PC-3 (cell line): ENCODE data around the gene SUGCT. TPM values are rescaled to one million over a fixed set of nuclear protein-coding genes. Genes with fewer than 3 reads are reported as not detected.

ENCODE experiments used
- ATAC-seq: fragments of 200-7000 bp; cut with Tn5 transposase; 2 replicates; pipeline ENCODE4 v1.9.1; 2020; ENCODE audit warnings: mild to moderate bottlenecking, moderate library complexity
- BruUV-seq: library from RNA; stranded (reverse); fragments of 400-500 nt; replicated peaks from 2 replicates; lab custom pipeline; 2021; lab: Mats Ljungman, UMichigan
- CTCF ChIA-PET: fragments of 300-600 bp; sonication (Branson Sonifier 250); formaldehyde crosslinking; loops from one replicate; lab custom pipeline; 2022; ENCODE audit warnings: antibody characterized with exemption; lab: Charles Lee
- POLR2A ChIA-PET: fragments of 300-600 bp; sonication (Branson Sonifier 250); formaldehyde crosslinking; loops from one replicate; lab custom pipeline; 2022; ENCODE audit warnings: antibody characterized with exemption; ENCODE audit not compliant: unreplicated experiment; lab: Charles Lee
- DNase-seq: peaks from one replicate; pipeline ENCODE4 v3.0.0-alpha.2; 2015
- H2AFZ ChIP-seq: fragments of 300-600 bp; sonication (generic); 2 replicates; pipeline ENCODE4 v1.6.0; 2016; ENCODE audit warnings: antibody characterized with exemption, low read length
- H3F3A ChIP-seq: fragments of 300-600 bp; sonication (generic); one replicate; pipeline ENCODE4 v1.6.0; 2017; ENCODE audit warnings: antibody characterized with exemption, low read length, control low read depth, mild to moderate bottlenecking; ENCODE audit not compliant: unreplicated experiment
- H3K27ac ChIP-seq: fragments of 300-600 bp; sonication (generic); 2 replicates; pipeline ENCODE4 v1.5.1; 2016; ENCODE audit warnings: mild to moderate bottlenecking, low read length
- H3K27me3 ChIP-seq: fragments of 300-600 bp; sonication (generic); 2 replicates; pipeline ENCODE4 v1.6.1; 2016; ENCODE audit warnings: low read length, mixed read lengths
- H3K36me3 ChIP-seq: fragments of 300-600 bp; sonication (generic); 2 replicates; pipeline ENCODE4 v1.6.1; 2016; ENCODE audit warnings: low read depth, mixed run types, low read length, mixed read lengths
- H3K4me1 ChIP-seq: fragments of 300-600 bp; sonication (generic); 2 replicates; pipeline ENCODE4 v1.5.1; 2016; ENCODE audit warnings: low read length; ENCODE audit not compliant: insufficient read depth
- H3K4me2 ChIP-seq: fragments of 300-600 bp; sonication (generic); 2 replicates; pipeline ENCODE4 v1.6.0; 2016; ENCODE audit warnings: low read length
- H3K4me3 ChIP-seq: fragments of 300-600 bp; sonication (generic); 2 replicates; pipeline ENCODE4 v1.5.1; 2016; ENCODE audit warnings: mild to moderate bottlenecking, low read length, mixed read lengths
- H3K79me2 ChIP-seq: fragments of 300-600 bp; sonication (generic); 2 replicates; pipeline ENCODE4 v1.6.1; 2017; ENCODE audit warnings: low read length, mixed read lengths
- H3K9ac ChIP-seq: fragments of 300-600 bp; sonication (generic); 2 replicates; pipeline ENCODE4 v1.6.0; 2016; ENCODE audit warnings: mild to moderate bottlenecking, low read length
- H3K9me2 ChIP-seq: fragments of 300-600 bp; sonication (generic); replicated peaks from 2 replicates; pipeline ENCODE4 v1.6.1; 2016; ENCODE audit warnings: mixed run types, low read length, mixed read lengths
- H3K9me3 ChIP-seq: fragments of 300-600 bp; sonication (generic); 2 replicates; pipeline ENCODE4 v1.6.1; 2016; ENCODE audit warnings: low read length, mixed read lengths
- H4K20me1 ChIP-seq: fragments of 300-600 bp; sonication (generic); 2 replicates; pipeline ENCODE4 v1.6.1; 2016; ENCODE audit warnings: low read length, mixed read lengths
- CTCF ChIP-seq: fragments of 300-600 bp; sonication (generic); conservative IDR thresholded peaks from 2 replicates; pipeline ENCODE4 v1.5.1; 2017; ENCODE audit warnings: antibody characterized with exemption, low read depth, mild to moderate bottlenecking, low read length
- EZH2 ChIP-seq: fragments of 300-600 bp; sonication (generic); IDR thresholded peaks from one replicate; pipeline ENCODE4 v1.6.1; 2017; ENCODE audit warnings: antibody characterized with exemption, mild to moderate bottlenecking, low read length; ENCODE audit not compliant: unreplicated experiment
- EZH2phosphoT487 ChIP-seq: fragments of 300-600 bp; sonication (generic); IDR thresholded peaks from 2 replicates; pipeline ENCODE4 v1.6.1; 2018; ENCODE audit warnings: mild to moderate bottlenecking, antibody characterized with exemption, low read length, borderline replicate concordance
- intact Hi-C: fragments of 100-400 bp; cut with micrococcal nuclease; formaldehyde crosslinking; loops from 2 replicates; pipeline ENCODE4 v1.9.0; 2023
- total RNA-seq: library from RNA; depleted of rRNA; stranded (reverse); fragments of >200 nt; gene quantifications from 2 replicates; pipeline ENCODE4 v1.2.3, GENCODE V29; 2014

The SUGCT gene
- total RNA-seq, 1 experiment from 2014 or later: 2.9 TPM

GRCh38 chr7:40330408-40330807 lies 195.6 kb downstream of the SUGCT start:
- Histone ChIP-seq H3K4me3 (no peak overlapping the region), H4K20me1 (no peaks in the 10 kb centered on the region), H3K9me3 (no peaks in the 10 kb centered on the region), H3K36me3 (no peaks in the 10 kb centered on the region), H3K4me2 (no peak overlapping the region), H3K27me3 (no peaks in the 10 kb centered on the region), H2AFZ (no peak overlapping the region), H3K79me2 (no peaks in the 10 kb centered on the region), H3K4me1 (no peaks in the 10 kb centered on the region), H3K27ac (no peak overlapping the region), H3K9ac (no peak overlapping the region), H3K9me2 (no peaks in the 10 kb centered on the region), H3F3A (no peaks in the 10 kb centered on the region)
- DNase-seq (no peak), ATAC-seq (no peak)
- ChIA-PET CTCF (interaction anchor here (1.1 kb wide), 1 partner anchor 1375 kb away, joined by 3 read pairs; no protein-coding TSS in a partner anchor), POLR2A (interaction anchor here (0.7 kb wide), 2 partner anchors 67 to 1375 kb away, joined by 4 to 7 read pairs; no protein-coding TSS in a partner anchor)
- TF ChIP-seq EZH2: no peak
- no peak for TF ChIP-seq EZH2phosphoT487
- TF ChIP-seq CTCF: no peak
- intact Hi-C loops: no loop called here
- no TSS peak for BruUV-seq

GRCh38 chr7:40331915-40332314 lies 197.1 kb downstream of the SUGCT start:
- TF ChIP-seq EZH2phosphoT487 (no peak), CTCF (no peak), EZH2 (no peak)
- Histone ChIP-seq H3K36me3 (no peaks in the 10 kb centered on the region), H3K27me3 (no peaks in the 10 kb centered on the region), H3K9me3 (no peaks in the 10 kb centered on the region), H3K79me2 (no peaks in the 10 kb centered on the region), H3K9me2 (no peaks in the 10 kb centered on the region), H3K4me3 (no peak overlapping the region), H3K9ac (no peak overlapping the region), H3K27ac (no peak overlapping the region), H3F3A (no peaks in the 10 kb centered on the region), H3K4me1 (no peaks in the 10 kb centered on the region), H4K20me1 (no peaks in the 10 kb centered on the region), H3K4me2 (no peak overlapping the region), H2AFZ (no peak overlapping the region)
- ATAC-seq (no peak), DNase-seq (no peak)
- ChIA-PET POLR2A (no interaction called here), CTCF (no interaction called here)
- no TSS peak for BruUV-seq
- intact Hi-C loops: no loop called here

- no peaks in the 10 kb centered on the region for H3K9me2 ChIP-seq
- H3K4me2 ChIP-seq: no peak overlapping the region
- intact Hi-C loops: no loop called here
- no peak for TF ChIP-seq EZH2
- no peak for TF ChIP-seq CTCF
- TF ChIP-seq EZH2phosphoT487: no peak
- H3K27ac ChIP-seq: no peak overlapping the region
- no peak overlapping the region for H2AFZ ChIP-seq
- ChIA-PET POLR2A (no interaction called here), CTCF (no interaction called here)
- BruUV-seq: no TSS peak
- H3K9ac ChIP-seq: no peak overlapping the region
- no peaks in the 10 kb centered on the region for H3K4me1 ChIP-seq
- H3K4me3 ChIP-seq: no peak overlapping the region
- no peak for DNase-seq
- H3K9me3 ChIP-seq: no peaks in the 10 kb centered on the region
- no peaks in the 10 kb centered on the region for H3K27me3 ChIP-seq
- no peaks in the 10 kb centered on the region for H3F3A ChIP-seq
- no peak for ATAC-seq
- no peaks in the 10 kb centered on the region for H3K36me3 ChIP-seq
- no peaks in the 10 kb centered on the region for H4K20me1 ChIP-seq
- no peaks in the 10 kb centered on the region for H3K79me2 ChIP-seq
Observed at GRCh38 chr7:40332516-40332915, 197.7 kb downstream of the SUGCT start.
